Measurements from ENCODE around the gene TGFBR2.
A peak's percentile ranks its signal among the peaks of the same experiment; 100 is the strongest.

TGFBR2 gene

GRCh38 chr3:30646181-30646876, 39.9 kb downstream of the TGFBR2 start:
- DNase-seq (ENCODE audit: low spot score), result no peak

GRCh38 chr3:30646961-30647752, 40.8 kb downstream of the TGFBR2 start:
- TF ChIP-seq, protein P1, sequence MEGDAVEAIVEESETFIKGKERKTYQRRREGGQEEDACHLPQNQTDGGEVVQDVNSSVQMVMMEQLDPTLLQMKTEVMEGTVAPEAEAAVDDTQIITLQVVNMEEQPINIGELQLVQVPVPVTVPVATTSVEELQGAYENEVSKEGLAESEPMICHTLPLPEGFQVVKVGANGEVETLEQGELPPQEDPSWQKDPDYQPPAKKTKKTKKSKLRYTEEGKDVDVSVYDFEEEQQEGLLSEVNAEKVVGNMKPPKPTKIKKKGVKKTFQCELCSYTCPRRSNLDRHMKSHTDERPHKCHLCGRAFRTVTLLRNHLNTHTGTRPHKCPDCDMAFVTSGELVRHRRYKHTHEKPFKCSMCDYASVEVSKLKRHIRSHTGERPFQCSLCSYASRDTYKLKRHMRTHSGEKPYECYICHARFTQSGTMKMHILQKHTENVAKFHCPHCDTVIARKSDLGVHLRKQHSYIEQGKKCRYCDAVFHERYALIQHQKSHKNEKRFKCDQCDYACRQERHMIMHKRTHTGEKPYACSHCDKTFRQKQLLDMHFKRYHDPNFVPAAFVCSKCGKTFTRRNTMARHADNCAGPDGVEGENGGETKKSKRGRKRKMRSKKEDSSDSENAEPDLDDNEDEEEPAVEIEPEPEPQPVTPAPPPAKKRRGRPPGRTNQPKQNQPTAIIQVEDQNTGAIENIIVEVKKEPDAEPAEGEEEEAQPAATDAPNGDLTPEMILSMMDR (IDR thresholded peaks at IDR 0.05; ENCODE audit: extremely low read depth, missing control alignments), result no peak
- DNase-seq (ENCODE audit: low spot score), result no peak

More at GRCh38 chr3:30646181-30646876, 39.9 kb downstream of the TGFBR2 start:
- TF ChIP-seq, protein P1 (IDR thresholded peaks at IDR 0.05; ENCODE audit: extremely low read depth, missing control alignments), result no peak

GRCh38 chr3:30648670-30649357, 42.4 kb downstream of the TGFBR2 start:
- TF ChIP-seq, protein P1 (IDR thresholded peaks at IDR 0.05; ENCODE audit: extremely low read depth, missing control alignments), result no peak

DNA sequence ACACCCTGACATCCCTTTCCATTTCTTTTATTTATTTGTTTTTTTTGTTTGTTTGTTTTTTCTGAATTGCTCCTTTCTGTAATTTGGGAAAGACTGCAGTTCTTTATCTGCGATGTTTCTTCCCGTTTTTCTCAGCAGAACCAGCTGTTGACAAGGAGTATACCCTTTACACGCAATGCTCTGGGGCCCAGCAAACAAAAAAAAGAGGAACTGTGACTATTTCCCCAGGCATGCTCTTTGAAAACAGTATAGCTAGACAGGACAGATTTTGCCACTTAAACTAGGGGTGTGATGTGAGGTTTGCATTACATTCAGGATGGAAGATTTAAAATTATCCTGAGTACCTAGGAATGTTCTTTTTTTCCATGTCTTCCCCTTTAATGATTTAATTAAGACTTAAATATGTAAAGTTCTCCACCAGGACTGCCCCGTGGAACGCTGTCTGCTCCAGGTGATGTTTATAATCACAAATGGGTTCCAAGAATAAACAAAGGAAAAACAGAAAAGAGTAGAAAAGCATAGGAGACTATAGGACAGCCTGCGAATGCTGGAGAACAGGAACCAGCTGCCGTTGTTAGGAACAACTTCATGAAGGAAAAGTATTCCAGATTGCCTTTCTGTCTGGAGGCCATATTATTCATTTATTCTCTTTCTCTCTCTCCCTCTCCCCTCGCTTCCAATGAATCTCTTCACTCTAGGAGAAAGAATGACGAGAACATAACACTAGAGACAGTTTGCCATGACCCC, 43.3 kb downstream of the TGFBR2 start:
- TF ChIP-seq, protein P1 (IDR thresholded peaks at IDR 0.05; ENCODE audit: extremely low read depth, missing control alignments), result no peak
- peak; percentile 19 for DNase-seq (ENCODE audit: low spot score)

More at GRCh38 chr3:30648670-30649357, 42.4 kb downstream of the TGFBR2 start:
- no peak for DNase-seq (ENCODE audit: low spot score)

- DNase-seq (ENCODE audit: low spot score), result no peak
- TF ChIP-seq, protein P1 (IDR thresholded peaks at IDR 0.05; ENCODE audit: extremely low read depth, missing control alignments), result no peak
These were observed 44.1 kb downstream of the TGFBR2 start for GRCh38 chr3:30650348-30650995.

DNA sequence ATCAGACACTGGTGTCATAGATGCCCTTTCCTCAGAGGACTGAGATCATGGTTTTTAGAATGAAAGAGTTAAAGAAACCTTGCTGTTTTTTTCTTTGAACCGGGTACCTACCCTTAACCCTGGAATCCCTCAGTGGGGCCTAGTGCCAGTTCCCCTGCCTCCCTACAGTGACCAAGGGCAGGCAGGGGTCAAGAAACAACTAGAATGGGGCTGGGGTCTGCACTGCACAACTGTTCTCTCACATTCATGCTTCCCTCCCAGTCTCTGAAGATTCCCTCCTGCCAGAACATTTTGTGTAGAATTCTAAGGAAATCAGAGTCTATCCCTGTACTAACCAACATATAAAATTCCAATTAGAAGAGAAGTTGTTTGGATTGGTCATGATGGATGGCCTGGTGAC, 47.9 kb downstream of the TGFBR2 start:
- DNase-seq (ENCODE audit: low spot score), result no peak
- TF ChIP-seq, protein P1 (IDR thresholded peaks at IDR 0.05; ENCODE audit: extremely low read depth, missing control alignments), result no peak
